ENCODE measurements around the gene SGTA.

Gene SGTA

DNA sequence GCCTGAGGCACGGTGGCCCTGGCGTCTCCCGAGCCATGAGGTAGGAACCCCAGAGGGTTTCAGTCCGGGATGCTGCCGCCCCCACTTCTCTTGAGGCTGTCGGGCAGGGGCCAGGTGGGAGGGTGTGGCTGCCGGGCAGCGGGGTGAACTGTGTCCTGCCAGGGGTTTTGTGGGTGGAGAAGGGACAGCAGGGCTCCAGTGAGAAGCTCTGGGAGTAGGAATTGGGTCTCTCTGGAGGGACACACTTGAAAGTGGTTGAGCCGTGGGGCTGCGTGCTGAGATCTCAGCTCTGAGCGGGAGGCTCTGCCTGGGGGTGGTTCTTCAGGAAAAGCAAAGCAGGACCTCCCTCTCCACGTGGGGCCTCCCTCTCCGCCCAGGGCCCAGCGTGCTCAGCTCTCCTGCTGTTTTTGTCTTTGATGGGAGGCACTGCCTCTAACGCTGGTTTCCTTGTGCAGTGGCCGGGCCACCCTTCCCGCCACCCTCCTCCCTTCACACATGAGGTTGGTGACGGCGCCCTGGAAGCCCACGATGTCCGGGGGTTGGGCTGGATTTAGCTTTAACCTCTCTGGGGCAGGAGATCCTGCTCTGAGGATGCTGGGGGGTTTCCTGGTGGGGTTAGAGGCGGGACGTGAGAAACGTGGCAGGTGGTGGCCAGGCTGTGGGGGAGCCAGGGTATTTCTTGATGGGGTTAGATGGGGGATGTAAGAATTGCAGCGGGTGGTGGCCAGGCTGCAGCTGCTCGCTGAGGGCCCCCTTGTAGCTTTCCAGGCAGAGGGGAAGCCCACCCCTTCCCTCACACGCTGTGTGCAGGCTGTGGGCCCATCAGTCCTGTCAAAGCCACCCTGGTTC lies 21.3 kb upstream of the SGTA start:
- no peak for TF ChIP-seq CTCF (IDR thresholded peaks at IDR 0.05; ENCODE audit: insufficient read depth, missing control alignments)
- DNase-seq (ENCODE audit: insufficient read length, low spot score) (no peak), FAIRE-seq (no peak)

- FAIRE-seq (no peak), DNase-seq (ENCODE audit: insufficient read length, low spot score) (no peak)
- TF ChIP-seq CTCF (IDR thresholded peaks at IDR 0.05; ENCODE audit: insufficient read depth, missing control alignments) = no peak
These were observed 20.5 kb upstream of the SGTA start for GRCh38 chr19:2803486-2804155.

- FAIRE-seq (no peak), DNase-seq (ENCODE audit: insufficient read length, low spot score) (no peak)
- no peak for TF ChIP-seq CTCF (IDR thresholded peaks at IDR 0.05; ENCODE audit: insufficient read depth, missing control alignments)
These were observed 19.8 kb upstream of the SGTA start for GRCh38 chr19:2802826-2803225.

GRCh38 chr19:2800506-2800905 lies 17.4 kb upstream of the SGTA start:
- no peak for DNase-seq (ENCODE audit: insufficient read length, low spot score)
- TF ChIP-seq CTCF (IDR thresholded peaks at IDR 0.05; ENCODE audit: insufficient read depth, missing control alignments) = no peak
- FAIRE-seq = no peak

GRCh38 chr19:2799273-2800020 lies 16.4 kb upstream of the SGTA start:
- no peak for TF ChIP-seq CTCF (IDR thresholded peaks at IDR 0.05; ENCODE audit: insufficient read depth, missing control alignments)
- FAIRE-seq = no peak
- no peak for DNase-seq (ENCODE audit: insufficient read length, low spot score)

DNA sequence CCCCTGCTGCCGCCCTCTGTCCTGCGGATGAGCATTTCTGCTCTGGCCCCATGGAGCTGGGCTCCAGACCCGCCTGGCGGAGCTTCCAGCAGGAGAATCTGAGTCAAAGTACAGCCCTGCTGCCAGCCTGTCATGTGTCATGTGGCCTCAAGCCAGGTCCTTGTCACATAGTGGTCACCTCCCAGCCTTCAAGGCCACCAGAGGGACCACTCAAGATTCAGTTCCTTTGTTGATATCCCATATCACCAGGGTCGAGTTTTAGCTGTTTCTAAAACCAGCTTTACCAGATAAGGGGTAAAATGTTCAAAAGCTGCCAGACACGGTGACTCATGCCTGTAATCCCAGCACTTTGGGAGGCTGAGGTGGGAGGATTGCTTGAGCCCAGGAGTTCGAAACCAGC lies 15.7 kb upstream of the SGTA start:
- DNase-seq (ENCODE audit: insufficient read length, low spot score) (no peak), FAIRE-seq (no peak)
- no peak for TF ChIP-seq CTCF (IDR thresholded peaks at IDR 0.05; ENCODE audit: insufficient read depth, missing control alignments)

Measured in D721Med (cell line).